HG02970 (cell line): Measurements from ENCODE around the gene REPS1.
"Not testable (repeated sequence)": the region's sequence is repeated elsewhere in the genome, so short reads cannot be mapped to it uniquely, and the experiment has no call there.

Experiments
- ATAC-seq: cut with Tn5 transposase; IDR thresholded peaks from one replicate; pipeline ENCODE4 v1.9.1; 2021; ENCODE audit warnings: mild to moderate bottlenecking, moderate library complexity, moderate number of reproducible peaks; ENCODE audit not compliant: unreplicated experiment, low FRiP score

Gene REPS1

DNA sequence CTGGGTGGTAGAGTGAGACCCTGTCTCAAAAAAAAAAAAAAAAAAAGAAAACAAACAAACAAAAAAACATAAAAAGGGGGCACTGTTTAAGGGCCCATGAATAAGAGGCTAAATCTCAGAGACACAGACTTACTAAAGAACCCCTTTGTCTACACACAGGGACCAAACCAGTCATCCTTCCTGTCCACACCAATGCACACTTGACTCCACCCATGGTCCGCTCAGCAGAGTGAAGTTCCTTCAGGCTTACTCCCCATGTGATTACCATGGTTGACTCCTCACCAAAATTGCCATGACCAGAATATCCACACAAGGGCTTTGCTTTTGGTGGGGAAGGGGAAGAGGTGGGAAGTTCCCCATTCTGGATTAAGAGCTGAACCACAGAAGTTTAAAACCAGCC lies 19.4 kb upstream of the REPS1 start:
- ATAC-seq = no peak

DNA sequence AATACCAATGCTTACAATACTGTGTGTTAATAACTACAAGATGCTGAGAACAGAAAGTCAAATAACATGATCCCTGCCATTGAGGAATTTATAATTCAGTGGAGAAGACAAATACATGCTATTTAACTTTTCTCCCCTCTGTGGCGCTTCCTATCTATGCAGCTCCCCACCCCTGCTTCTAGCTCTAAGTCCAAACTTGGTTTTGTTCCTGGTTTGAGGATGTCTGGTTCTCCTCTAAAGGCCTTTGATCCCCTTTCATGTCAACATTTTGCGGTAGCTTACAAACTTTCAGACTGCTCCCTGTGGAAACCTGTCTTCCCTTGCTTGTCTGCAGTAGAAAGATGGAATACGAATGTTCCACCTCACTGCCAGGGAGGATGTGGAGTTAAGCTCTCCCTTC lies 18.4 kb upstream of the REPS1 start:
- ATAC-seq = no peak

DNA sequence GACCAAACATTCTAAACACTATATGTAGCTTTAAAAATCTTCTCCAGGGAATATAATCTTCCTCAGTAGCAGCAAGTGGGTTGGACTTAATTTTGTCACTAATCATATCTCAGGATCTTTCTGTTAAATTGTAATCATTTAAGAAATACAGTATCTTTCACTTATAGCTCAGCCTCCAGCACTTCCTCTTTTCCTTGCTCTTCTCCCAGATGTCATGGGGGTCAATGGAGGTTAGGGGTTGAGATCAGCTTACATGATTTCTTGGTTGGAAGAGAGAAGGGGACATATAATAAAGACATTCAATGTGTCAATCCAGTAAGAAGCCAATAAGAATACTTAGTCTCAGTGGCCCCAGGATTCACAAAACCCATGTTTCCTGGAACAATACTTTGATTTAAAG lies 15.7 kb upstream of the REPS1 start:
- no peak for ATAC-seq

DNA sequence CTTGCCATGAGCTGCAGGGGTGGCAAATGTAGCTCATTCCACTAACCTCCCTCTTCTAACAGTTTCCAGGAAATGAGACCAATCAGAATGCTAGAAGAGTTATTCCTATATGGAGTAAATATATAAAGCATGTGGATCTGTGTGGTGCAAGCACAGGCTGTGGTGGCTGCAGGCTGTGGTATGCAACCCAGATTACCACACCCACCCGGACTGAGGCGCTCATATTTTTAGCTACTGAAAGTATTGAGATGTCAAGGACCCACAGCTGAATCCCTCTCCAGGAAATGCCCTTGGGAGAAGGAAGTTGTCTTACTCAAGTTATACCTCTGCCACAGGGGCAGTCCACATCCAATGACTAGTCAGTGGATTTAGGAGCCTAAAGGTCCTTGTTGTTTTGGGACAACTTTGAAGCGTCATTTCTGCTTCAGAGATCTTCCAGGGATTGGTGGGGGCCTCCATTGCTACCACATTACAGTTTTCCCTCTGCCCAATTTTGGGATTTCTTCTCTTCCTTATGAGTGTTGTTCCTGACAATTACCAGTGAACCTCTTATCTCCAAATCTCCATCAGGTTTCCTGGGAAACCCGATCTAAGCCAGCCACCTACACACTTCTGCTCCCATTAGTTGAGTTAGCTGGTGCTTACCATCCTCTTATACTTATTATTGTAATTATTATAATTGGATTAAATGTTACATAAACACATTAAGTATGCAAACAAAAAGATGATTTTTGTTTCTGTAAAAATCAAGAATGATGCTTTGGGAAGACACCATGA lies 12.1 kb upstream of the REPS1 start:
- no peak for ATAC-seq

GRCh38 chr6:138997136-138997535 lies 9.1 kb upstream of the REPS1 start:
- ATAC-seq = no peak

DNA sequence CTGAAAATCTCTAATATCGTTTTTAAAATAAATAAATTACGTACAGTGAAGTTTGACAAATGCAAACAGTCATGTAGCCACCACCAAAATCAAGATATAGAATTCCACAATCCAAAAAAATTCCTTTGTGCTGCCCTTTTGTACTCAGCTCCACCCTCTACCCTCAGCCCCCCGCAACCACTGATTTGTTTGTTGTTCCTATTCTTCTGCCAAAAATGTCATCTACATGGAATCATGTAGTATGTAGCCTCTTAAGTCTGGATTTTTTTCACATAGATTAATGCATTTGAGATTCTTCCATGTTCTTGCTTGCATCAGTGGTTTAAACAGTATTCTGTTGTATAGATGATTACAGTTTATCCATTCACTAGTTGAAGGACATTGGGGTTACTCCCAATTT lies 8.5 kb upstream of the REPS1 start:
- no peak for ATAC-seq

- not testable (repeated sequence) for ATAC-seq
Observed at GRCh38 chr6:138993410-138993809, 5.4 kb upstream of the REPS1 start.

GRCh38 chr6:138992965-138993364 lies 4.9 kb upstream of the REPS1 start:
- not testable (repeated sequence) for ATAC-seq

- no peak for ATAC-seq
Observed at GRCh38 chr6:138991206-138991605, 3.2 kb upstream of the REPS1 start.

- no peak for ATAC-seq
Observed at GRCh38 chr6:138989098-138989983, 1.3 kb upstream of the REPS1 start.

DNA sequence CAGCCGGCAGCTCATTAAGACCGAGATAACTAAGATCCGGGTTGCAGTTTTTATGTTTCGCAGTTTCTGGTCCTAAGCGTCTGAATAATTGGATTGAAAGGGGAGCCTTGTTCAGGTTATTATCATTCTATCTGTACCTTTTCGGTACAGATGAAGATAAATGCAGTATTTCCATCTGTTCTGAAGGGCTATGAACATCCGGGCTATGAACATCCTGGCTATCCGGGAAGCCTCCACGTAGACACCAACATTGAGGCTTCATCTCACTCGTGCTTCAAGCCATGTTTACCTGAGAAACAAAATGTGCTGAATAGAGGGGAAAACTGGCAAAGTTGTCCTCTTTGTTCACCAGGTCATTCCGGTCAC lies 399 bp upstream of the REPS1 start:
- no peak for ATAC-seq

GRCh38 chr6:138987080-138987642 lies 892 bp downstream of the REPS1 start:
- no peak for ATAC-seq

GRCh38 chr6:138986578-138986977 lies 1.5 kb downstream of the REPS1 start:
- ATAC-seq = no peak

GRCh38 chr6:138981416-138981815 lies 6.6 kb downstream of the REPS1 start:
- ATAC-seq = no peak

DNA sequence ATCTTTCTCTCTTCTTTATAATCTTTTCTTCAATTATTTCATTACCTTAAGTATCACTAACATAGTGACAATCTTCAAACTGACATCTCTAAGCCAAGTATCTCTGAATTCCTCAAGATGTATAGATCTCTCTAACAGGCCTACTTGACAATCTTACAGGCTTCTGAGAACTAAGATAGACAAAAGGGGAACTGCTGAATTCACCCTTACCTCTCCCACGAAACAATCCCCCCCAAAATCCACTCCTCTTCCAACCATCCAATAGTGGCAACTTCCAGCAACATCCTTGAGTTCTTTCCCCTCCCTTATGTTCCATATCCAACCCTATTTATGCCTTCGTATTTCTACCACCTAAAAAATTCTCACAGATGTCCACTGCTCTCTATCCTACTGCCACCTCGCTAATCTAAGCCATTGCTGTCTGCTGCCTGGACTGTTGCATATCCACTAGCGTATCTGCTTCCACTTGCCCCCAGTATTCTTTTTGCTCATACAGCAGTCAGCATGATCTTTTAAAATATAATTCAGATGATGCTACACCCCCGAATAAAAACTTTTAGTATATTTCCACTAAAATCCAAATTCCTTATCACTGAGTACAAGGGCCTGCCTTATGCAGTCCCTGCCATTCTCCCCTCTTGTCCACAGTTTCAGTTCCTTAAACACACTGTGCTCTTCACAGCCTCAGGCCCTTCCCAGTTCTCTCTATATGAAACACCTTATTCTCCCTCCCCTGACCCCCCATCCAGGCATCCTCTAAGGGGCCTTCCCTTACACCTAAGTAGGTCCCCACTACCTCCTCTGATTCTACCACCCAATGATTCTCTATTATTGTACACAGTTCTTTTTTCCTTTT lies 8.0 kb downstream of the REPS1 start:
- no peak for ATAC-seq

- no peak for ATAC-seq
Observed at GRCh38 chr6:138979365-138979764, 8.7 kb downstream of the REPS1 start.

DNA sequence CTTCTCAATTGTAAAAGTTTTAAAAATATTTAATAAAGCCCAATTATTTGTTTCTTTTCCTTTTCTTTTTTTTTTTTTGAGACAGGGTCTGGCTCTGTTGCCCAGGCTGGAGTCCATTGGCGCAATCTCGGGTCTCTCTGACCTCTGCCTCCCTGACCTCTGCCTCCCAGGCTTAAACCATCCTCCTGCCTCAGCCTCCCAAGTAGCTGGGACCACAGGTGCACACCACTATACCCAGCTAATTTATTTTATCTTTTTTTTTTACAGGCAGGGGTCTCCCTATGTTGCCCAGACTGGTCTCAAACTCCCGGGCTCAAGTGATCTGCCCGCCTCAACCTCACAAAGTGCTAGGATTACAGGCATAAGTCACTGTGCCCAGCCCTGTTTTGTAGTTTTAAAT lies 9.8 kb downstream of the REPS1 start:
- ATAC-seq = no peak

- ATAC-seq = no peak
Observed at GRCh38 chr6:138977646-138978167, 10.3 kb downstream of the REPS1 start.

DNA sequence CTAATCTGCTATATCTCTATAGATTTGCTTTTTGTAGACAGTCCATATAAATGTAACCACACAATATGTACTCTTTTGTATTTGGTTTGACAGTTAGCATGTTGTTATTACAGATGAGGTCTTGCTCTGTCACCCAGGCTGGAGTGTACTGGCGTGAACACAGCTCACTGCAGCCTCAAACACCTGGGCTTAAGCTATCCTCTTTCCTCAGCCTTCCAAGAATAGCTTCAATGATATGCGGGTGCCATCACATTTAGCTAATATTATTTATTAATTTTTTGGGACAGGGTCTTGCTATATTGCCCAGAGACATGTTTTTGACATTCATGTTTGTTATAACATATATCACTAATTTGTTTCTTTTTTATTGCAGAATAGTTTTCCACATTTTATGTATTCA lies 10.8 kb downstream of the REPS1 start:
- ATAC-seq = no peak

DNA sequence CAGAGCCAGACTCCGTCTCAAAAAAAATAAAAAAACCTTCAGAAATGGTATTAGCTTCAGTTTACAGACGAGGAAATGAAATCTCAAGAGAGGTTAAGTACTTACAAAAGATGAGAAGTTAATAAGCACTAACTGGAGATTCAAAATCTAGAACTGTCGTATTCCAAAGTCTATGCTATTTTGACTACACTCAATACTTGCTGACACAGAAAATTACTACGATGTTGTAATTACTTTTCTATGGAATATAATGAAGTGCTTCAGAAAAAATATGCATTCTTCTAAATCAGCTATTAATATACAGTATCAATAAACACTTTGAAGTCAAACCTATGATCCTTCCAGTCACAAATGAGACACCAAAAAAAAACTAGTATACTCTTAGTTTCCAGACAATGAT lies 12.2 kb downstream of the REPS1 start:
- ATAC-seq = no peak
